Medulla oblongata (tissue), 1 donor: ENCODE data around the gene TAF3.
"Not testable (repeated sequence)": the region's sequence is repeated elsewhere in the genome, so short reads cannot be mapped to it uniquely, and the experiment has no call there.

ENCODE experiments used
- DNase-seq: peaks from one replicate; pipeline ENCODE4 v3.0.0-alpha.2; 2015; ENCODE audit errors: extremely low spot score

The TAF3 gene

GRCh38 chr10:7810443-7810842 lies 7.9 kb upstream of the TAF3 start:
- no peak for DNase-seq

- DNase-seq: no peak
Measured at GRCh38 chr10:7811000-7811399, 7.3 kb upstream of the TAF3 start.

- DNase-seq: not testable (repeated sequence)
Measured at GRCh38 chr10:7811743-7812142, 6.6 kb upstream of the TAF3 start.

GRCh38 chr10:7813481-7813880 lies 4.8 kb upstream of the TAF3 start:
- no peak for DNase-seq

GRCh38 chr10:7817576-7817975 lies 729 bp upstream of the TAF3 start:
- DNase-seq: no peak

- no peak for DNase-seq
Measured at GRCh38 chr10:7817984-7818294, 366 bp upstream of the TAF3 start.

- DNase-seq: peak; percentile 70
Measured at GRCh38 chr10:7819121-7819460, 786 bp downstream of the TAF3 start.

- no peak for DNase-seq
Measured at GRCh38 chr10:7824251-7824650, 5.9 kb downstream of the TAF3 start.

GRCh38 chr10:7826971-7827370 lies 8.7 kb downstream of the TAF3 start:
- no peak for DNase-seq

GRCh38 chr10:7829289-7829834 lies 11.1 kb downstream of the TAF3 start:
- DNase-seq: no peak

- DNase-seq: no peak
Measured at GRCh38 chr10:7832060-7832459, 13.8 kb downstream of the TAF3 start.

GRCh38 chr10:7833210-7833609 lies 14.9 kb downstream of the TAF3 start:
- no peak for DNase-seq

- no peak for DNase-seq
Measured at GRCh38 chr10:7834262-7834661, 16.0 kb downstream of the TAF3 start.

GRCh38 chr10:7836571-7836970 lies 18.3 kb downstream of the TAF3 start:
- no peak for DNase-seq

- no peak for DNase-seq
Measured at GRCh38 chr10:7846591-7846990, 28.3 kb downstream of the TAF3 start.

- DNase-seq: no peak
Measured at GRCh38 chr10:7853226-7853842, 35.0 kb downstream of the TAF3 start.

- DNase-seq: no peak
Measured at GRCh38 chr10:7853890-7854289, 35.6 kb downstream of the TAF3 start.

- no peak for DNase-seq
Measured at GRCh38 chr10:7855205-7855604, 36.9 kb downstream of the TAF3 start.

- DNase-seq: peak; percentile 13
Measured at GRCh38 chr10:7856678-7857077, 38.4 kb downstream of the TAF3 start.

- peak; percentile 63 for DNase-seq
Measured at GRCh38 chr10:7857262-7857661, 39.0 kb downstream of the TAF3 start.

- DNase-seq: no peak
Measured at GRCh38 chr10:7861509-7862120, 43.3 kb downstream of the TAF3 start.

- DNase-seq: no peak
Measured at GRCh38 chr10:7862121-7862514, 43.8 kb downstream of the TAF3 start.

- DNase-seq: no peak
Measured at GRCh38 chr10:7866176-7866575, 47.9 kb downstream of the TAF3 start.

GRCh38 chr10:7872041-7872442 lies 53.7 kb downstream of the TAF3 start:
- DNase-seq: peak; percentile 35
